Measurements from ENCODE around the gene TNS3. TPM values are rescaled to one million over a fixed set of nuclear protein-coding genes. Genes with fewer than 3 reads are reported as not detected.

The TNS3 gene
- polyA plus RNA-seq, 3 donors, result 5.2 to 30.3 (median 7.9) TPM

- Histone ChIP-seq H3K36me3 (replicated peaks in 1 of 2; ENCODE audit: control insufficient read depth in 1 of 2, insufficient read depth in 2 of 2, low read length in 2 of 2) (no peaks in the 10 kb centered on the region), H3K27me3 (ENCODE audit: control insufficient read depth in 2 of 2, insufficient read depth in 2 of 2, low read length in 2 of 2) (no peaks in the 10 kb centered on the region), H3K4me3 (replicated peaks in 1 of 3; ENCODE audit: low read depth in 2 of 3, low read length in 3 of 3) (no peak overlapping the region), H2AFZ (ENCODE audit: insufficient read depth, low read depth, low read length, poor library complexity, severe bottlenecking) (no peak overlapping the region), H3K79me2 (ENCODE audit: insufficient read depth, low read length) (no peaks in the 10 kb centered on the region), H4K20me1 (ENCODE audit: insufficient read depth, low read length) (no peaks in the 10 kb centered on the region), H3K4me1 (ENCODE audit: control insufficient read depth in 1 of 2, insufficient read depth in 2 of 2, low read length in 2 of 2) (peaks cover 6 to 9% of the 10 kb centered on the region in 2 donors), H3K4me2 (replicated peaks; ENCODE audit: extremely low read depth, low read length, poor library complexity, severe bottlenecking) (no peak overlapping the region), H3K27ac (ENCODE audit: low read depth in 1 of 2, low read length in 2 of 2) (no peak overlapping the region), H3K9me3 (replicated peaks in 1 of 2; ENCODE audit: control insufficient read depth in 1 of 2, insufficient read depth in 1 of 2, low read length in 2 of 2) (no peaks in the 10 kb centered on the region), H3K9ac (ENCODE audit: insufficient read depth, low read length, poor library complexity, severe bottlenecking) (no peak overlapping the region)
- H3K4me3 Mint-ChIP-seq, result no peak overlapping the region
- intact Hi-C loops (cut with micrococcal nuclease), result no loop called here
- H3K4me1 Mint-ChIP-seq, result peaks cover 14% of the 10 kb centered on the region
- no peaks in the 10 kb centered on the region for H3K36me3 Mint-ChIP-seq
- peaks cover 0 to 1% (median 0%) of the 10 kb centered on the region in 3 donors for H3K27me3 Mint-ChIP-seq (ENCODE audit: low read depth in 3 of 3)
- peaks cover 0 to 3% (median 0%) of the 10 kb centered on the region in 7 donors for H3K9me3 Mint-ChIP-seq
- no peak for DNase-seq
- TF ChIP-seq CTCF (IDR thresholded peaks at IDR 0.05), result no peak
- H3K27ac Mint-ChIP-seq, result no peak overlapping the region
These were observed 42.8 kb upstream of the TNS3 start for GRCh38 chr7:47624689-47625088.

- WGBS (ENCODE audit: insufficient coverage), result 98% methylated on average over 4 of the region's 11 CpGs
- H3K4me2 ChIP-seq (replicated peaks; ENCODE audit: extremely low read depth, low read length, poor library complexity, severe bottlenecking), result no peak overlapping the region
- DNase-seq, result no peak
These were observed 41.2 kb upstream of the TNS3 start for GRCh38 chr7:47622946-47623640.

More at GRCh38 chr7:47622946-47623640, 41.2 kb upstream of the TNS3 start:
- no peak overlapping the region for H3K9ac ChIP-seq (ENCODE audit: insufficient read depth, low read length, poor library complexity, severe bottlenecking)
- H3K4me3 ChIP-seq (replicated peaks in 1 of 3; ENCODE audit: low read depth in 2 of 3, low read length in 3 of 3), result no peak overlapping the region
- Mint-ChIP-seq H3K27ac (no peak overlapping the region), H3K27me3 (ENCODE audit: low read depth in 3 of 3) (no peaks in the 10 kb centered on the region), H3K36me3 (no peaks in the 10 kb centered on the region), H3K9me3 (no peaks in the 10 kb centered on the region), H3K4me3 (no peak overlapping the region), H3K4me1 (peaks cover 17% of the 10 kb centered on the region)
- no peaks in the 10 kb centered on the region for H3K27me3 ChIP-seq (ENCODE audit: control insufficient read depth in 2 of 2, insufficient read depth in 2 of 2, low read length in 2 of 2)
- H3K79me2 ChIP-seq (ENCODE audit: insufficient read depth, low read length), result no peaks in the 10 kb centered on the region
- H4K20me1 ChIP-seq (ENCODE audit: insufficient read depth, low read length), result no peaks in the 10 kb centered on the region
- no peaks in the 10 kb centered on the region for H3K9me3 ChIP-seq (replicated peaks in 1 of 2; ENCODE audit: control insufficient read depth in 1 of 2, insufficient read depth in 1 of 2, low read length in 2 of 2)
- TF ChIP-seq CTCF (IDR thresholded peaks at IDR 0.05), result no peak
- no peaks in the 10 kb centered on the region for H3K36me3 ChIP-seq (replicated peaks in 1 of 2; ENCODE audit: control insufficient read depth in 1 of 2, insufficient read depth in 2 of 2, low read length in 2 of 2)
- no peak overlapping the region for H2AFZ ChIP-seq (ENCODE audit: insufficient read depth, low read depth, low read length, poor library complexity, severe bottlenecking)
- intact Hi-C loops (cut with micrococcal nuclease), result no loop called here
- H3K27ac ChIP-seq (ENCODE audit: low read depth in 1 of 2, low read length in 2 of 2), result no peak overlapping the region
- H3K4me1 ChIP-seq (ENCODE audit: control insufficient read depth in 1 of 2, insufficient read depth in 2 of 2, low read length in 2 of 2), result peaks cover 6 to 9% of the 10 kb centered on the region in 2 donors

Measured in CD14-positive monocyte (primary cell).